AG09319 (cell line): Measurements from ENCODE around the gene TRHDE.

Source experiments
- DNase-seq: peaks from one replicate; pipeline ENCODE4 v3.0.0-alpha.2; 2010; ENCODE audit warnings: low read depth; ENCODE audit errors: extremely low read depth
- TF ChIP-seq, protein P1 (sequence below): IDR thresholded peaks from 2 replicates; pipeline ENCODE4 v1.5.1; 2011; ENCODE audit warnings: low read depth, mild to moderate bottlenecking, inconsistent platforms, low read length, moderate library complexity

The TRHDE gene

DNA sequence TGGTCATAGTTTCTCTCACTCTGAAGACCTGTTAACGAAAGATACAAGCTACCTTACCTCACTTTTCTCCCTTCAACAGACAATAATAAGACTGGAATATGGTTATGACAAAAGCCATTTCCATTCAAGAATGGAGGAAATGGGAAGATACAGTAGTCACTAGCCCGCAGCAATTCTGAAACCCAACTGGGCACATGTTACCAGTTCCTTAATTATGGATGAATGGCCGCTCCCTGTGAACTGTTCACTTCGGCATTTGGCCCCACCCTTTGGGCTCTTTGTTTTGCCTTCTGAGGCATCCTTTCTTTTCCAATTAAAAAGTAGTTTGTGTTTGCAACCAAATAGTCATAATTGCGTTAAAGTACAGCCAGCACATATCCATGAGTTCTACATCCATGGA is 19.0 kb downstream of the TRHDE start:
- TF ChIP-seq, protein P1, sequence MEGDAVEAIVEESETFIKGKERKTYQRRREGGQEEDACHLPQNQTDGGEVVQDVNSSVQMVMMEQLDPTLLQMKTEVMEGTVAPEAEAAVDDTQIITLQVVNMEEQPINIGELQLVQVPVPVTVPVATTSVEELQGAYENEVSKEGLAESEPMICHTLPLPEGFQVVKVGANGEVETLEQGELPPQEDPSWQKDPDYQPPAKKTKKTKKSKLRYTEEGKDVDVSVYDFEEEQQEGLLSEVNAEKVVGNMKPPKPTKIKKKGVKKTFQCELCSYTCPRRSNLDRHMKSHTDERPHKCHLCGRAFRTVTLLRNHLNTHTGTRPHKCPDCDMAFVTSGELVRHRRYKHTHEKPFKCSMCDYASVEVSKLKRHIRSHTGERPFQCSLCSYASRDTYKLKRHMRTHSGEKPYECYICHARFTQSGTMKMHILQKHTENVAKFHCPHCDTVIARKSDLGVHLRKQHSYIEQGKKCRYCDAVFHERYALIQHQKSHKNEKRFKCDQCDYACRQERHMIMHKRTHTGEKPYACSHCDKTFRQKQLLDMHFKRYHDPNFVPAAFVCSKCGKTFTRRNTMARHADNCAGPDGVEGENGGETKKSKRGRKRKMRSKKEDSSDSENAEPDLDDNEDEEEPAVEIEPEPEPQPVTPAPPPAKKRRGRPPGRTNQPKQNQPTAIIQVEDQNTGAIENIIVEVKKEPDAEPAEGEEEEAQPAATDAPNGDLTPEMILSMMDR, result no peak
- DNase-seq, result no peak

DNA sequence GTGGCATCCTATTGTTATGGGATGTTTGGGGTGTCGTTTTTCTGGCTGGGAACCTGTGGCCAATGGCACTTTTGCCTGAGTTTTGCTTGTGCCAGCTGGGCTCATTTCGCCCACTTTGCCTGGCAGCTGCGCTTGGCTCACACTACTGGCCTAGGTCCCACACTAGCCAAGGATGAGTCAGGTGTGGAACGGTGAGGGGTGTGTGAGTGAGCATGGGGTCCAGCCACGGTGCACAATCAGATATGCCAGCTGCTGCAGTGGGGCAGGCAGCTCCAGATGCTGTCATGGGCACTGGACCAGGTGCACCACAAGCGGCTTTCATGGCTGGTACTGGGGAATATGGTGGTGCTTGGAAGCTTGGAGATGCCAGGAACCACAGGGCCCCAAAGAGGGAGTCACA is 21.5 kb downstream of the TRHDE start:
- TF ChIP-seq, protein P1, result no peak
- DNase-seq, result no peak

DNA sequence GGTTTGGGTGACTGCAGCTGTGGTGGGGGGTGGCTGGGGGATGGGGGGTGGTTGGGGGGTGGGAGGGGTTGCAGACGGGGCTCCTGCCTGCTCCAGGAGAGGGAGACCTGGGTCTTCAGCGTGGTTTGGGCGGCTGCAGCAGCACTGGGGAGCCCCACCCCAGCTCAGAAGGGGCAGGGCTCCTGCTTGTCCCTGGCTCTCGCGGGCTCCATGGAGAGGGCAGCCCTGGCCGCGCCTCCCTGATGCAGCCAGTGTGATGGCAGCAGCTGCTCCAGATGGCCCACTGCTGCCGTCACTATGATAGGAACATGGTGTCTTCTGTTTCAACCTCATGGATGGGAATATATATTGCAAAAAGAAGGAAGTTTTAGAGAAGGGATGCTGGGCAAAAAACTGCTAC is 22.9 kb downstream of the TRHDE start:
- DNase-seq, result no peak
- TF ChIP-seq, protein P1, result no peak

DNA sequence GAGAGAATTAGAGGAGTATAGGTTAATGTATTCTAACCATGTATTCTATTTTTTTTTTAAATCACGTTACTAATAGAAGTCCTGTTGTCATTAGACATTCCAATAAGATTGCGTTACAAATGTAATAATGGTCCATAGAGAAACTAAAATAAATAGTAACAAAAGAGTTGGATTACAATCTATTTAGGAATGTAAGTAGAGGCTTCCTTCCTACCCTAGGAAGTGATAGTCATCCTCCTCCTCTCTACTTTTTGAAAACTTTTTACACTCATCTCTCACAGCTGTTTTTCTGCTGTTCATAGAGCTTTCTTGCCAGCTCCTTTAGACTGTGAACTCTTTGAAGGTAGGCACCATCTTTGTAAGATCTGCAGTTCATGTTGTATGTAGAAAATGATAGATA is 23.6 kb downstream of the TRHDE start:
- TF ChIP-seq, protein P1, result no peak
- DNase-seq, result no peak

DNA sequence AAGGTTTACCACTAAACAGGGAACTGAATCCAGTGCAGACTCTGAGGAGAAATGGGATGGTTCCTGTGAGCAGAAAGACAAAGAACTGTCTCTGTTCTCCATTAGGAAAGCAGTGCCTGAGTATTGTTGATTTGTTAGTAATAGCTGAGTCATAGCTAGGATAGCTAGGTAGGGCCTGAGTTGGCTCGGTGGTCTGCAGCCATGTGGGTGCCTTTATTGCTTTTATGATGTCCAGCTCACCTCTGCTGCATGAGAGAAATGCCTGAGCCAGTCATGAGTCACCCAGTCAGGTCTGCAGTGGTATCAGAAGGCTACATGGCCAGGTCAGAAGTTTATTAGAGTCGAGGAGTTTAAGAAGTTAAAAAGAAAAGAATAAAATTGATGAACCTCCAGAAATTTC is 24.2 kb downstream of the TRHDE start:
- no peak for DNase-seq
- TF ChIP-seq, protein P1, result no peak

DNA sequence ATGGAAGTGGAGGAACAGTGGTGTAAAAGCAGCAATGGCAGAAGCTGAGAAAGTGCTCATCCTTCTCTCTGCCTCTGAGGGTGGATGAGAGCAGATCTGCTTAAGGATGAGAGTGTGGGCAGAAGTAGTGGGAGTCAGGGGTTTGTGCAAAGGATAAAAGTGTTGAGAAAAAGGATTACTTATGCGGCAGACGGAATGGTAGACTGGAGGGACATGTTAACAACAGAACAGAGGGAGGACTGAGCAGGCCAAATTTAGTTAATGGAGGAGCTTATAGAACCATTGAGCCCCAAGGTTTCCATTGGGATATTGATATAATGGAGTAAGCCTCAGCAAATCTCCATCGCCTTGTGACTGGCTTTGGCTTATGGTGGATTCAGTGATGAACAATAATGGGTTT is 25.5 kb downstream of the TRHDE start:
- DNase-seq, result no peak
- TF ChIP-seq, protein P1, result no peak

DNA sequence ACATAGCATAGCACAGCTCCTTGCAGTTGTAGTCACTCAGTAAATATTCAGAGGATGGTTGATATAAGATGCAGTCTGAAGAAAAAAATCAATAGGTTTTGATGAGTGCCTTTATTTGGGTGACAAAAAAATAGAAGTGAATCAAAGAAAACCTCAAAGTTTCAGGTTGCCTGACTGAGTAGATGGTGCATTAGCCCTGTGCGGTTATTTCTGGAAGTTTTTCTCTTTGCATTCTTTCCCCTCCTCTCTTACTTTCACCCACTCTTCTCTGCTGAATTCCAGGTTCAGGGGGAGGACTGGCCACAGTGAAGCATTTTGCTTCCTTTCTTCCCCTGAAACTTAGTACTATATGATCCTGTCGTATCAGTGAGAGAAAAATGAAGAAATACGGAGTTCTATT is 28.6 kb downstream of the TRHDE start:
- TF ChIP-seq, protein P1, result no peak
- DNase-seq, result no peak
